A673 (cell line): ENCODE measurements around the gene RYR1. TPM values are rescaled to one million over a fixed set of nuclear protein-coding genes. Genes with fewer than 3 reads are reported as not detected.
A peak's percentile ranks its signal among the peaks of the same experiment; 100 is the strongest.

Source experiments
- BruUV-seq: library from RNA; stranded (reverse); fragments of 400-500 nt; replicated peaks from 2 replicates; lab custom pipeline; 2021; lab: Mats Ljungman, UMichigan
- CTCF ChIA-PET: fragments of 300-600 bp; sonication (Branson Sonifier 250); formaldehyde crosslinking; loops from one replicate; lab custom pipeline; 2022; ENCODE audit warnings: antibody characterized with exemption; lab: Charles Lee
- POLR2A ChIA-PET: fragments of 300-600 bp; sonication (Branson Sonifier 250); formaldehyde crosslinking; loops from one replicate; lab custom pipeline; 2022; ENCODE audit warnings: antibody characterized with exemption; ENCODE audit not compliant: low non-redundant PET; lab: Charles Lee
- DNase-seq: peaks from one replicate; pipeline ENCODE4 v3.0.0-alpha.2; 2015; ENCODE audit warnings: low spot score
- H3K27ac ChIP-seq: fragments of 200-600 bp; sonication (generic); 2 replicates; pipeline ENCODE4 v1.5.1; 2016; ENCODE audit warnings: mixed run types, low read depth, mild to moderate bottlenecking, mixed read lengths, antibody characterized with exemption, low read length; ENCODE audit not compliant: poor library complexity, severe bottlenecking
- H3K27me3 ChIP-seq: fragments of 200-600 bp; sonication (generic); replicated peaks from 2 replicates; pipeline ENCODE4 v1.6.1; 2017; ENCODE audit warnings: mixed run types, low read depth, mild to moderate bottlenecking, mixed read lengths, antibody characterized with exemption, low read length; ENCODE audit not compliant: insufficient read depth, poor library complexity
- H3K36me3 ChIP-seq: fragments of 200-600 bp; sonication (generic); 2 replicates; pipeline ENCODE4 v1.6.1; 2016; ENCODE audit warnings: mixed run types, mild to moderate bottlenecking, mixed read lengths, antibody characterized with exemption, low read length; ENCODE audit not compliant: insufficient read depth, poor library complexity, severe bottlenecking
- H3K4me1 ChIP-seq: fragments of 200-600 bp; sonication (generic); 2 replicates; pipeline ENCODE4 v1.6.1; 2017; ENCODE audit warnings: mixed run types, mild to moderate bottlenecking, mixed read lengths, antibody characterized with exemption, low read length; ENCODE audit not compliant: insufficient read depth, poor library complexity, severe bottlenecking
- H3K4me3 ChIP-seq: fragments of 200-600 bp; sonication (generic); 2 replicates; pipeline ENCODE4 v1.5.1; 2016; ENCODE audit warnings: low read depth, mixed run types, mild to moderate bottlenecking, mixed read lengths, low read length; ENCODE audit not compliant: poor library complexity, severe bottlenecking
- H3K9me3 ChIP-seq: fragments of 200-600 bp; sonication (generic); 2 replicates; pipeline ENCODE4 v1.6.1; 2016; ENCODE audit warnings: mixed run types, low read depth, mild to moderate bottlenecking, mixed read lengths, antibody characterized with exemption, low read length; ENCODE audit not compliant: poor library complexity, severe bottlenecking
- EZH2 ChIP-seq: fragments of 200-600 bp; sonication (generic); IDR thresholded peaks from 2 replicates; pipeline ENCODE4 v1.6.1; 2017; ENCODE audit warnings: borderline replicate concordance, low read depth, mild to moderate bottlenecking, mixed read lengths, antibody characterized with exemption, low read length; ENCODE audit not compliant: poor library complexity, severe bottlenecking
- intact Hi-C: fragments of 100-400 bp; cut with micrococcal nuclease; formaldehyde crosslinking; loops from one replicate; pipeline ENCODE4 v1.10.0; 2022; ENCODE audit not compliant: unreplicated experiment
- total RNA-seq: library from RNA; stranded (reverse); gene quantifications from 2 replicates; pipeline ENCODE4 v1.2.3, GENCODE V29; 2021
- TF ChIP-seq, protein P1 (sequence below): fragments of 300-800, 200-600 bp; sonication (generic); conservative IDR thresholded peaks from 2 replicates; pipeline ENCODE4 v1.5.1; 2017; ENCODE audit warnings: low read depth, mild to moderate bottlenecking, antibody characterized with exemption, low read length, moderate library complexity, mixed read lengths

The RYR1 gene
- total RNA-seq, 1 experiment from 2014 or later = 0.28 TPM

DNA sequence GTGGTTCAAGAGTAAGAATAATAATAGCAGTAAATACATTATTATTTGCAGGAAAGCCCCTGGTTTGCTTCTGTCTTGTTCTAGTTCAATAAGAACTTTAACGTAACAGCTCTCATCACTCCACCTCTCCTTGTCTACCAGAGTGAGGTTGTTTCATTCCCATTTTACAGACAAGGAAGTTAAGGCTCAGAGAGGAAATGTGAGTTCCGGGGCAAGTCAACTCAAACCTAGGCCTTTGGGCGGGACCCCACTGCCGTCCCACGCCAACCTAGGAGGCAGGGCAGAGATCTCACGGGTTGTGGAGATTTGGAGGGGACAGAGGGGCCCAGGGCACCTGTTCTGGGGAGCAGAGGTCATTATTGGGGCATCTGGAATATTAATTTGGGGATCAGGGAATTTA, 182.8 kb downstream of the RYR1 start:
- ChIA-PET POLR2A (no interaction called here), CTCF (interaction anchor here (0.7 kb wide), 1 partner anchor 18 kb away, joined by 3 read pairs; no protein-coding TSS in a partner anchor)
- no peaks in the 10 kb centered on the region for H3K9me3 ChIP-seq
- TF ChIP-seq, protein P1, sequence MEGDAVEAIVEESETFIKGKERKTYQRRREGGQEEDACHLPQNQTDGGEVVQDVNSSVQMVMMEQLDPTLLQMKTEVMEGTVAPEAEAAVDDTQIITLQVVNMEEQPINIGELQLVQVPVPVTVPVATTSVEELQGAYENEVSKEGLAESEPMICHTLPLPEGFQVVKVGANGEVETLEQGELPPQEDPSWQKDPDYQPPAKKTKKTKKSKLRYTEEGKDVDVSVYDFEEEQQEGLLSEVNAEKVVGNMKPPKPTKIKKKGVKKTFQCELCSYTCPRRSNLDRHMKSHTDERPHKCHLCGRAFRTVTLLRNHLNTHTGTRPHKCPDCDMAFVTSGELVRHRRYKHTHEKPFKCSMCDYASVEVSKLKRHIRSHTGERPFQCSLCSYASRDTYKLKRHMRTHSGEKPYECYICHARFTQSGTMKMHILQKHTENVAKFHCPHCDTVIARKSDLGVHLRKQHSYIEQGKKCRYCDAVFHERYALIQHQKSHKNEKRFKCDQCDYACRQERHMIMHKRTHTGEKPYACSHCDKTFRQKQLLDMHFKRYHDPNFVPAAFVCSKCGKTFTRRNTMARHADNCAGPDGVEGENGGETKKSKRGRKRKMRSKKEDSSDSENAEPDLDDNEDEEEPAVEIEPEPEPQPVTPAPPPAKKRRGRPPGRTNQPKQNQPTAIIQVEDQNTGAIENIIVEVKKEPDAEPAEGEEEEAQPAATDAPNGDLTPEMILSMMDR = no peak
- TF ChIP-seq EZH2 = no peak
- H3K4me3 ChIP-seq = no peak overlapping the region
- no peak for DNase-seq
- peaks cover 7% of the 10 kb centered on the region for H3K4me1 ChIP-seq
- intact Hi-C loops = no loop called here
- peaks cover 11% of the 10 kb centered on the region for H3K36me3 ChIP-seq
- no peak overlapping the region for H3K27ac ChIP-seq
- no peaks in the 10 kb centered on the region for H3K27me3 ChIP-seq
- no TSS peak for BruUV-seq

DNA sequence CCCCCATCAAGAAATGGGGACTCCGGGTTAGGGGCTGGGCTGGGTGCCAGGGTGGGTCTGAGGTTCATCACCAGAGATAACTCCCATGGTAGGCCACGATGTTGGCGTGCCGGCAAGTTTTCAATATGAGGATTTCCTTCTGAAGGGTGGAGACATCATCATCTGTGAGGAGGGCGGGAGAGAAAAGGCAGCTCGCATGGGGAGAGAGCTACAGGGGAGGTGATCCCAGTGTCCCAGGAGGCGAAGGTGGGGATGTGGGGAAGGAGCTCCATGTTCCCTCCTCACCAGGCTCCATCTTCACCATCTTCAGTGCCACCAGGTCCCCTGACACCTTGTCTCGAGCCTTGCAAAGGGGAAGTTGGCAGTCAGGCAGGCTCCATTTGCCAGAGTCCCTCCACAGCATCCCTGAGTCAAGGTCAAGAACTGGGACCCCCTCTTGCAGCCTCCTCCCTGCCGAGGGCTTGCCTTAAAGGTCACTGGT, 183.8 kb downstream of the RYR1 start:
- no TSS peak for BruUV-seq
- POLR2A ChIA-PET = no interaction called here
- CTCF ChIA-PET = no interaction called here
- no peak overlapping the region for H3K4me3 ChIP-seq
- H3K9me3 ChIP-seq = no peaks in the 10 kb centered on the region
- H3K27me3 ChIP-seq = no peaks in the 10 kb centered on the region
- intact Hi-C loops = no loop called here
- peaks cover 7% of the 10 kb centered on the region for H3K4me1 ChIP-seq
- no peak for DNase-seq
- H3K36me3 ChIP-seq = peaks cover 22% of the 10 kb centered on the region
- TF ChIP-seq EZH2 = no peak
- TF ChIP-seq, protein P1 = no peak
- H3K27ac ChIP-seq = no peak overlapping the region

DNA sequence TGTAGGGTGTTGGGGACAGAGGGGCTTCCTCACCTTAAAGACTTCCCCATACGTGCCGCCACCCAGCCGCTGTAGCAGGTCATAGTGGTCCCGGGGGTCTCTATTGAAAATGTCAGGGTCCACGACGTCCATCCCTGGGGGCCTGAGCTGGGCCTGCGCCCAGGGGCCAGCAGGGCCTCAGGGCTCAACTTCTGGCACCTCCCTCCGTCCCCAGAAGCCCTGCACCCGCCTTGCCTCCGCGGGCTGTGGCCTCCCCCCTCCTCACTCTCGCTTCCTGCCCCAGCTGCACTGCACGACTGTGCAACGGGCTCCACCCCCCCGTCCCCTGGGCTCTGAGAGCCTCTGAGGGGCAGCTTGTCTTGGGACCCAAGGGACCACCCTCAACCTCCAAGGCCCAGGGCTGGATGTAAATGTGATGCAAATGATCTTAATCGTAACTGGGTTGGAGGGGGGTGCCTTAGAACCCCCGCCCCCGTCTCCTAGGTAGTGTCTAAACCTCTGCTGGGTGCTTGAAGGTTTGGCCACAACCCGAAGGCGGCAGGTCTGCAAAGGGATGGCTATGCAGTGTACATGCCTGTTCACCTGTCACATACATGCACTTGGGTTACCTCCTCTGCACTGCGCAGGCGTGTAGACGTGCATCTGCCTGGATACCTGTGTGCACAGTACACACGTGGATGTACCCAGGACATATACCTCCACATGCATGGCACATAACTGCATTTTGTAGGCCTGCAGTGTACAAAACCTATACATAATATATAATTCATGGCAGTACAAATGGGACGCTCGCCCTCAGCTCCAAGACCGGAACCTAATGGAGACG, 184.5 kb downstream of the RYR1 start, which contains the start of gene MAP4K1:
Gene MAP4K1 (minus strand): TSS at position 190 of the 826 bp plus-strand sequence. CDS start 58 bp downstream, at position 132.
- TF ChIP-seq, protein P1 = no peak
- no peak for TF ChIP-seq EZH2
- Histone ChIP-seq H3K4me3 (peak within 1 kb of the TSS; percentile 92), H3K27me3 (no peaks in the 10 kb centered on the region), H3K36me3 (peaks cover 26% of the 10 kb centered on the region), H3K9me3 (no peaks in the 10 kb centered on the region), H3K27ac (peak within 1 kb of the TSS; percentile 92), H3K4me1 (peaks cover 7% of the 10 kb centered on the region)
- no peak for DNase-seq
- intact Hi-C loops = no loop called here
- no TSS peak for BruUV-seq
- POLR2A ChIA-PET = interaction anchor here (0.6 kb wide), 1 partner anchor 429 kb away, joined by 4 read pairs; no protein-coding TSS in a partner anchor
- CTCF ChIA-PET = interaction anchor here (1.2 kb wide), 1 partner anchor 17 kb away, joined by 7 read pairs; no protein-coding TSS in a partner anchor
